Left lung (tissue), 10 donors: ENCODE measurements around the gene GHSR. TPM values are rescaled to one million over a fixed set of nuclear protein-coding genes. Genes with fewer than 3 reads are reported as not detected.

Source experiments
- ATAC-seq: fragments of 200-7000 bp; cut with Tn5 transposase; one replicate; pipeline ENCODE4 v1.9.1; 2020; ENCODE audit warnings: moderate library complexity
- DNase-seq, 4 donors: peaks; one replicate each; pipeline ENCODE4 v3.0.0-alpha.2; 2013 to 2020
- H3K27ac ChIP-seq, 2 donors: fragments of 200-600 bp; sonication (generic) in 1 of 2; one replicate each; pipeline versions ENCODE4 v1.5.0 to v1.8.0; 2020 to 2021
- H3K27me3 ChIP-seq, 2 donors: fragments of 200-600 bp; sonication (generic) in 1 of 2; one replicate each; pipeline versions ENCODE4 v1.5.0 to v1.8.0; 2020 to 2021
- H3K36me3 ChIP-seq, 2 donors: fragments of 200-600 bp; sonication (generic) in 1 of 2; one replicate each; pipeline versions ENCODE4 v1.5.0 to v1.8.0; 2020 to 2021
- H3K4me1 ChIP-seq, 2 donors: fragments of 200-600 bp; one replicate each; pipeline ENCODE4 v1.8.0; 2021
- H3K4me3 ChIP-seq, 2 donors: fragments of 200-600 bp; sonication (generic) in 1 of 2; one replicate each; pipeline versions ENCODE4 v1.5.0 to v1.8.0; 2020 to 2021; ENCODE audit warnings: mild to moderate bottlenecking in 1 of 2
- H3K9me3 ChIP-seq, 2 donors: fragments of 200-600 bp; sonication (generic) in 1 of 2; one replicate each; pipeline versions ENCODE4 v1.5.0 to v1.8.0; 2020 to 2021
- CTCF ChIP-seq, 2 donors: fragments of 200-600 bp; sonication (generic) in 1 of 2; IDR thresholded peaks; one replicate each; pipeline versions ENCODE4 v1.5.0 to v1.8.0; 2021; ENCODE audit warnings: antibody characterized with exemption in 2 of 2
- intact Hi-C, 2 donors: fragments of 100-400 bp; cut with DNase I; formaldehyde crosslinking; loops; one replicate each; pipeline versions ENCODE4 v1.11.2 to v1.14.2; 2022
- polyA plus RNA-seq, 6 donors: library from polyadenylated mRNA; unstranded; fragments of 120-200 nt; gene quantifications; one replicate each; pipeline ENCODE4 v1.2.1, GENCODE V29; 2013; ENCODE audit not compliant: insufficient read length in 6 of 6
- total RNA-seq, 2 donors: library from RNA; stranded (reverse); fragmentation: NEBNext Ultra II Directional; extraction: Animal tissue kit (Norgen Biotek cat#: 25700); gene quantifications; one replicate each; pipeline ENCODE4 v1.2.1, GENCODE V29; 2021
- donor health status: DM: no; HTN: yes; CAD: no.
- donor health status: DM: no; HTN: no; CAD: no.

GHSR gene
- total and polyA plus RNA-seq, 8 donors: not detected

DNA sequence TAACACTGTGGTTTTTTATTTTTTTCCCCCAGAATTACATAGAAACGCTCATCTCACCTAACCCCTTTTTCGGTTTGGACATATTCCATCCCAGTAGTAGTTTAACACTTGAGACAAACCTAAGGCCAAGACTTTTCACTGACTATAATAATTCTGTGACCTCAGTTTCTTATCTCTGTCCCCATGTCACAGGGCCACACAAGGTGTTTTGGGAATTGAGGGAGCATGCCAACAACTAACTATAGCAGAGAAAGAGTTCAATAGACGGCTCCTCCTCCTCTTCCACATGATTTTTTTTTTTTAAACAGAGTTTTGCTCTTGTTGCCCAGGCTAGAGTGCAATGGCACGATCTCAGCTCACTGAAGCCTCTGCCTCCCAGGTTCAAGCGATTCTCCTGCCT is 27.4 kb upstream of the GHSR start:
- Histone ChIP-seq H3K4me1 (peaks cover 0 to 18% of the 10 kb centered on the region in 2 donors), H3K27ac (no peak overlapping the region), H3K9me3 (no peaks in the 10 kb centered on the region), H3K36me3 (no peaks in the 10 kb centered on the region), H3K4me3 (no peak overlapping the region), H3K27me3 (no peaks in the 10 kb centered on the region)
- intact Hi-C loops: no loop called here
- ATAC-seq (no peak), DNase-seq (no peak)
- TF ChIP-seq CTCF (IDR thresholded peaks at IDR 0.05): no peak

DNA sequence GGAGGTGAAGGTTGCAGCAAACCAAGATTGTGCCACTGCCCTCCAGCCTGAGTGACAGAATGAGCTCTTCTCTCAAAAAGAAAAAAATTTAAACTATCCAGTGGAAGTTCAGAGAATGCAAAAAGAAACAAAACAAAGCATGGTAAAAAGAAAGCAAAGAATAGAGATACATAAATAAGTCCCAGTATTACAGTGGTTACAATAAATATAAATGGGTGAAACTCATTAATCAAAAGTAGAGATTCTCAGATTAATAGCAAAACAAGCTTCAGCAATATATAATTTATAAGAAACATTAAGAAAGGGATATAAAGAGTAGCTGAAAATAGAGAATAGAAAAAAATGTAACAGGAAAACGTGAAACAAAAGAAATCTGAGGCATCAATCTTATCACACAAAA is 23.6 kb upstream of the GHSR start:
- intact Hi-C loops: no loop called here
- TF ChIP-seq CTCF (IDR thresholded peaks at IDR 0.05): no peak
- Histone ChIP-seq H3K4me1 (peaks cover 0 to 6% of the 10 kb centered on the region in 2 donors), H3K36me3 (no peaks in the 10 kb centered on the region), H3K9me3 (no peaks in the 10 kb centered on the region), H3K27ac (no peak overlapping the region), H3K4me3 (no peak overlapping the region), H3K27me3 (no peaks in the 10 kb centered on the region)
- ATAC-seq (no peak), DNase-seq (no peak)

DNA sequence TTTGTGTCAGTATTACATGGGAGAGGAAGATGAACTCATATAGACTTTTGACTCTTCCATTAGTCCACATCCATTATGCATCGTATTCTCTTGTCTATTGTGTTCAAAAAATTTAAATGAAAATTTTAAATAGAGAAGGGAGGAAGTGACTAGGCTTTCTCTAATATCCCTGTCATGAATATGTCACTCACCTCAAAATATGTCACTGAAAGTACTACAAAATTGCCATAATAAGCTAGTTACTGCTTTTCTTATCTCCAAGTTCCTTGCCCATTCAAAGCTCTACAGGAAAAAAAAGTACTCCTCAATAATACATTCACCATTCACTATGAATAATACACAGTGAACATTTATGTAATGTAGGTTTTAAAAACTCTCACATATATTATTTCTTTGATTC is 22.3 kb upstream of the GHSR start:
- H3K9me3 ChIP-seq: no peaks in the 10 kb centered on the region
- intact Hi-C loops: no loop called here
- no peak for TF ChIP-seq CTCF (IDR thresholded peaks at IDR 0.05)
- H3K4me1 ChIP-seq: no peaks in the 10 kb centered on the region
- ATAC-seq (no peak), DNase-seq (no peak)
- no peaks in the 10 kb centered on the region for H3K27me3 ChIP-seq
- H3K27ac ChIP-seq: no peak overlapping the region
- no peak overlapping the region for H3K4me3 ChIP-seq
- no peaks in the 10 kb centered on the region for H3K36me3 ChIP-seq

- intact Hi-C loops: no loop called here
- ATAC-seq: peak; percentile 63
- Histone ChIP-seq H3K4me3 (no peak overlapping the region), H3K9me3 (no peaks in the 10 kb centered on the region), H3K36me3 (no peaks in the 10 kb centered on the region), H3K27me3 (no peaks in the 10 kb centered on the region), H3K27ac (no peak overlapping the region), H3K4me1 (no peaks in the 10 kb centered on the region)
- TF ChIP-seq CTCF (IDR thresholded peaks at IDR 0.05): no peak
- no peak for DNase-seq
These were observed 19.0 kb upstream of the GHSR start for GRCh38 chr3:172467170-172467824.

- no peak overlapping the region for H3K27ac ChIP-seq
- ATAC-seq: no peak
- no peak for DNase-seq
- H3K4me1 ChIP-seq: no peaks in the 10 kb centered on the region
- H3K4me3 ChIP-seq: no peak overlapping the region
- no peaks in the 10 kb centered on the region for H3K9me3 ChIP-seq
- TF ChIP-seq CTCF (IDR thresholded peaks at IDR 0.05): no peak
- H3K27me3 ChIP-seq: no peaks in the 10 kb centered on the region
- intact Hi-C loops: no loop called here
- H3K36me3 ChIP-seq: no peaks in the 10 kb centered on the region
These were observed 18.4 kb upstream of the GHSR start for GRCh38 chr3:172466553-172467130.
